ENCODE measurements around the gene NRN1L. TPM values are rescaled to one million over a fixed set of nuclear protein-coding genes. Genes with fewer than 3 reads are reported as not detected.
"Not testable (repeated sequence)": the region's sequence is repeated elsewhere in the genome, so short reads cannot be mapped to it uniquely, and the experiment has no call there.

NRN1L gene
- total and polyA plus RNA-seq, 4 donors = 0.14 to 0.33 (median 0.23) TPM

GRCh38 chr16:67862623-67863583, 21.8 kb upstream of the NRN1L start:
- peaks cover 3 to 8% (median 6%) of the 10 kb centered on the region in 4 donors for H3K4me1 ChIP-seq (ENCODE audit: control insufficient read depth in 4 of 4, insufficient read depth in 4 of 4, low read length in 3 of 4)
- H3K27ac ChIP-seq (ENCODE audit: low read depth in 1 of 2, low read length in 2 of 2) = no peak overlapping the region
- H3K27me3 ChIP-seq (ENCODE audit: control insufficient read depth in 4 of 4, insufficient read depth in 4 of 4, low read length in 3 of 4) = no peaks in the 10 kb centered on the region
- no peak for DNase-seq (ENCODE audit: low spot score)
- TF ChIP-seq RXRA (IDR thresholded peaks at IDR 0.05) (no peak), FOXA1 (IDR thresholded peaks at IDR 0.05) (no peak), ZBTB33 (IDR thresholded peaks at IDR 0.05) (no peak), EGR1 (IDR thresholded peaks at IDR 0.05; ENCODE audit: low read depth in 2 of 2) (no peak), CTCF (IDR thresholded peaks at IDR 0.05; ENCODE audit: low read depth, low read length, missing input control) (no peak), TAF1 (conservative IDR thresholded peaks at IDR 0.05) (no peak), HNF4A (conservative IDR thresholded peaks at IDR 0.05) (no peak), MAX (IDR thresholded peaks at IDR 0.05) (no peak), ATF3 (IDR thresholded peaks at IDR 0.05) (no peak), GABPA (IDR thresholded peaks at IDR 0.05 in 1 of 2, conservative IDR thresholded peaks at IDR 0.05 in 1 of 2) (no peak), HNF4G (IDR thresholded peaks at IDR 0.05) (no peak), NR2F2 (IDR thresholded peaks at IDR 0.05) (no peak)
- H3K9me3 ChIP-seq (ENCODE audit: control insufficient read depth in 4 of 4, low read length in 3 of 4) = no peaks in the 10 kb centered on the region
- H3K4me3 ChIP-seq (ENCODE audit: low read depth in 1 of 3, low read length in 3 of 3) = no peak overlapping the region
- H3K9ac ChIP-seq (ENCODE audit: low read depth in 1 of 2, low read length in 2 of 2) = no peak overlapping the region
- H3K36me3 ChIP-seq (ENCODE audit: control insufficient read depth in 4 of 4, insufficient read depth in 3 of 4, low read depth in 1 of 4, low read length in 3 of 4) = peaks cover 0 to 9% (median 2%) of the 10 kb centered on the region in 4 donors
- 91% methylated on average over 11 of the region's 11 CpGs for WGBS

GRCh38 chr16:67864044-67864443, 20.6 kb upstream of the NRN1L start:
- WGBS = 95% methylated on average over 6 of the region's 6 CpGs
- not testable (repeated sequence) for H3K27ac ChIP-seq (ENCODE audit: low read depth in 1 of 2, low read length in 2 of 2); DNase-seq (ENCODE audit: low spot score)

GRCh38 chr16:67864594-67864993, 20.1 kb upstream of the NRN1L start:
- Histone ChIP-seq H3K9me3 (ENCODE audit: control insufficient read depth in 4 of 4, low read length in 3 of 4) (no peaks in the 10 kb centered on the region), H3K27me3 (ENCODE audit: control insufficient read depth in 4 of 4, insufficient read depth in 4 of 4, low read length in 3 of 4) (no peaks in the 10 kb centered on the region), H3K9ac (ENCODE audit: low read depth in 1 of 2, low read length in 2 of 2) (no peak overlapping the region), H3K36me3 (ENCODE audit: control insufficient read depth in 4 of 4, insufficient read depth in 3 of 4, low read depth in 1 of 4, low read length in 3 of 4) (peaks cover 0 to 19% (median 4%) of the 10 kb centered on the region in 4 donors), H3K27ac (ENCODE audit: low read depth in 1 of 2, low read length in 2 of 2) (no peak overlapping the region), H3K4me1 (ENCODE audit: control insufficient read depth in 4 of 4, insufficient read depth in 4 of 4, low read length in 3 of 4) (no peaks in the 10 kb centered on the region), H3K4me3 (ENCODE audit: low read depth in 1 of 3, low read length in 3 of 3) (no peak overlapping the region)
- no peak for DNase-seq (ENCODE audit: low spot score)
- no peak for TF ChIP-seq ATF3 (IDR thresholded peaks at IDR 0.05)
- 93% methylated on average over 2 of the region's 2 CpGs for WGBS

More at GRCh38 chr16:67864044-67864443, 20.6 kb upstream of the NRN1L start:
- not testable (repeated sequence) for H3K4me1 ChIP-seq (ENCODE audit: control insufficient read depth in 4 of 4, insufficient read depth in 4 of 4, low read length in 3 of 4); H3K27me3 ChIP-seq (ENCODE audit: control insufficient read depth in 4 of 4, insufficient read depth in 4 of 4, low read length in 3 of 4); H3K9me3 ChIP-seq (ENCODE audit: control insufficient read depth in 4 of 4, low read length in 3 of 4); H3K4me3 ChIP-seq (ENCODE audit: low read depth in 1 of 3, low read length in 3 of 3); H3K9ac ChIP-seq (ENCODE audit: low read depth in 1 of 2, low read length in 2 of 2)
- H3K36me3 ChIP-seq (ENCODE audit: control insufficient read depth in 4 of 4, insufficient read depth in 3 of 4, low read depth in 1 of 4, low read length in 3 of 4) = peaks cover 0 to 19% (median 4%) of the 10 kb centered on the region in 4 donors
